Mesothelial cell of epicardium (in vitro differentiated cells): ENCODE data around the gene GGN. TPM values are rescaled to one million over a fixed set of nuclear protein-coding genes. Genes with fewer than 3 reads are reported as not detected.

Experiments used
- DNase-seq, 2 experiments: peaks; one replicate each; pipeline ENCODE4 v3.0.0; 2021; ENCODE audit warnings: low spot score in 2 of 2; ENCODE audit not compliant: unreplicated experiment in 2 of 2
- H3K27ac Mint-ChIP-seq: 2 replicates; pipeline ENCODE4 v1.8.0; 2021; ENCODE audit warnings: mixed read lengths
- H3K27me3 Mint-ChIP-seq: 2 replicates; pipeline ENCODE4 v1.8.0; 2021; ENCODE audit warnings: low read depth, mixed read lengths
- H3K36me3 Mint-ChIP-seq: 2 replicates; pipeline ENCODE4 v1.8.0; 2021; ENCODE audit warnings: mixed read lengths
- H3K4me1 Mint-ChIP-seq: 2 replicates; pipeline ENCODE4 v1.8.0; 2021; ENCODE audit warnings: mixed read lengths
- H3K4me3 Mint-ChIP-seq: 2 replicates; pipeline ENCODE4 v1.8.0; 2021; ENCODE audit warnings: mild to moderate bottlenecking, moderate library complexity, mixed read lengths
- H3K9me3 Mint-ChIP-seq: 2 replicates; pipeline ENCODE4 v1.8.0; 2021; ENCODE audit warnings: mixed read lengths
- total RNA-seq: library from RNA; stranded (reverse); gene quantifications from 3 replicates; pipeline ENCODE4 v1.2.1, GENCODE V29; 2021
- TF ChIP-seq, protein P1 (sequence below): fragments of 200-600 bp; sonication (generic); IDR thresholded peaks from one replicate; pipeline ENCODE4 v1.5.0; 2021; ENCODE audit warnings: antibody characterized with exemption; ENCODE audit not compliant: unreplicated experiment

The GGN gene
- total RNA-seq, 1 donor from 2014 or later = 1.3 TPM

- Mint-ChIP-seq H3K4me3 (no peak overlapping the region), H3K27ac (no peak overlapping the region), H3K36me3 (peaks cover 33% of the 10 kb centered on the region), H3K4me1 (peaks cover 8% of the 10 kb centered on the region), H3K9me3 (no peaks in the 10 kb centered on the region), H3K27me3 (peaks cover 10% of the 10 kb centered on the region)
- TF ChIP-seq, protein P1, sequence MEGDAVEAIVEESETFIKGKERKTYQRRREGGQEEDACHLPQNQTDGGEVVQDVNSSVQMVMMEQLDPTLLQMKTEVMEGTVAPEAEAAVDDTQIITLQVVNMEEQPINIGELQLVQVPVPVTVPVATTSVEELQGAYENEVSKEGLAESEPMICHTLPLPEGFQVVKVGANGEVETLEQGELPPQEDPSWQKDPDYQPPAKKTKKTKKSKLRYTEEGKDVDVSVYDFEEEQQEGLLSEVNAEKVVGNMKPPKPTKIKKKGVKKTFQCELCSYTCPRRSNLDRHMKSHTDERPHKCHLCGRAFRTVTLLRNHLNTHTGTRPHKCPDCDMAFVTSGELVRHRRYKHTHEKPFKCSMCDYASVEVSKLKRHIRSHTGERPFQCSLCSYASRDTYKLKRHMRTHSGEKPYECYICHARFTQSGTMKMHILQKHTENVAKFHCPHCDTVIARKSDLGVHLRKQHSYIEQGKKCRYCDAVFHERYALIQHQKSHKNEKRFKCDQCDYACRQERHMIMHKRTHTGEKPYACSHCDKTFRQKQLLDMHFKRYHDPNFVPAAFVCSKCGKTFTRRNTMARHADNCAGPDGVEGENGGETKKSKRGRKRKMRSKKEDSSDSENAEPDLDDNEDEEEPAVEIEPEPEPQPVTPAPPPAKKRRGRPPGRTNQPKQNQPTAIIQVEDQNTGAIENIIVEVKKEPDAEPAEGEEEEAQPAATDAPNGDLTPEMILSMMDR = no peak
- no peak for DNase-seq
Measured at GRCh38 chr19:38383743-38384142, 4.1 kb downstream of the GGN start.

DNA sequence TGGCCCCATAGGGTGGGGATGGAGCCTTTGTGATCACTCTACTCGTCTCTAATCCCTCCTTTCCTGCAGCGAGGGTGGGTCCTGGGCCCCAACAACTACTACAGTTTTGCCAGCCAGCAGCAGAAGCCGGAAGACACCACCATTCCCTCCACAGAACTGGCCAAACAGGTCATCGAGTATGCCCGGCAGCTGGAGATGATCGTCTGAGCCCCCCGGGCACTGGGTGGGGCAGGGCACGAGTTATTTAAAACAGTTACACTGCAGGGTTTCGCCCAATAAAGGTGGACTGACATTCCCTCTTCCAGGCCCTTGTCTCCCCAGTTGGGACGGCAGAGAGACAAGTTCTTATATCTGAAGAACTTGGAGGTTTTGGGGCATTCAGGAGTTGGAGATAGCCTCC, 4.7 kb downstream of the GGN start:
- H3K27me3 Mint-ChIP-seq = peaks cover 10% of the 10 kb centered on the region
- TF ChIP-seq, protein P1 = no peak
- H3K27ac Mint-ChIP-seq = no peak overlapping the region
- H3K4me1 Mint-ChIP-seq = peaks cover 7% of the 10 kb centered on the region
- DNase-seq = no peak
- no peak overlapping the region for H3K4me3 Mint-ChIP-seq
- peaks cover 33% of the 10 kb centered on the region for H3K36me3 Mint-ChIP-seq
- H3K9me3 Mint-ChIP-seq = no peaks in the 10 kb centered on the region

DNA sequence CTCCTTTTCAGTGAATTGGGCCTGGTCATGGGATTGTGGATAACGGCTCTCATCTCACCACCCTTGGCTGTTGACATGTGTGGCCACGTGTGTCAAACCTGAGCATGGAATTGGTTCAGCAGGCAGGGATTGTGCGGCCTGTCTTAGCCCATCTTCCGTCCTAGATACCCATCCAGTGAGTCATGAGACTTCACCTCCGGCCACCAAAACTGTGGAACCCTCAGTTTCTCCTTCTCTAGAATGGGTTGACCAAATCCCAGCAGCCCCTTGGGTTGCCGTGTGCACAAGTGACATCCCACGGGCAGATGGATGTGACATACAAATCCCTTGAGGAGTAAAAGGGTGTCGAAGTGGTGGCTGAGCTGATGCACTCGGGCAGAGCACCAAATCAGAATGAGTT, 6.7 kb downstream of the GGN start:
- H3K36me3 Mint-ChIP-seq = peaks cover 30% of the 10 kb centered on the region
- H3K27me3 Mint-ChIP-seq = peaks cover 1% of the 10 kb centered on the region
- peaks cover 6% of the 10 kb centered on the region for H3K4me1 Mint-ChIP-seq
- no peaks in the 10 kb centered on the region for H3K9me3 Mint-ChIP-seq
- H3K27ac Mint-ChIP-seq = no peak overlapping the region
- H3K4me3 Mint-ChIP-seq = no peak overlapping the region
- TF ChIP-seq, protein P1 = no peak
- DNase-seq = no peak

- Mint-ChIP-seq H3K9me3 (no peaks in the 10 kb centered on the region), H3K4me1 (peaks cover 21% of the 10 kb centered on the region), H3K27ac (no peak overlapping the region), H3K36me3 (peaks cover 28% of the 10 kb centered on the region), H3K4me3 (no peak overlapping the region), H3K27me3 (no peaks in the 10 kb centered on the region)
- TF ChIP-seq, protein P1 = no peak
- DNase-seq = no peak
Measured at GRCh38 chr19:38378866-38379265, 9.0 kb downstream of the GGN start.

DNA sequence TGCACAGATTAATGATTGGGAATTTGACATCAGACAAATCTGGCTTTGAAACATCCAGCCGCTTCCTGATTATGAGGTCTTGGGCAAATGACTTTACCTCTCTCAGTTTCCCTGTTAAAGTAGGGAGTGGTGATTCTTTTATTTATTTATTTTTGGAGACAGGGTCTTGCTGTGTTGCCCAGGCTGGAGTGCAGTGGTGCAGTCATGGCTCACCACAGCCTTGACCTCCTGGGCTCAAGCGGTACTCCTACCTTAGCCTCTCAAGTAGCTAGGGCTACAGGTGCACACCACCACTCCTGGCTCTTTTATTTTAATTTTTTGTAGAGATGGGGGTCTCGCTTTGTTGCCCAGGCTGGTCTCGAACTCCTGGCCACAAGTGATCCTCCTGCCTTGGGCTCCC, 10.8 kb downstream of the GGN start:
- TF ChIP-seq, protein P1 = no peak
- no peak overlapping the region for H3K27ac Mint-ChIP-seq
- H3K9me3 Mint-ChIP-seq = no peaks in the 10 kb centered on the region
- no peak for DNase-seq
- H3K4me1 Mint-ChIP-seq = peaks cover 21% of the 10 kb centered on the region
- peaks cover 17% of the 10 kb centered on the region for H3K36me3 Mint-ChIP-seq
- H3K4me3 Mint-ChIP-seq = no peak overlapping the region
- peaks cover 2% of the 10 kb centered on the region for H3K27me3 Mint-ChIP-seq

GRCh38 chr19:38376576-38376975, 11.3 kb downstream of the GGN start:
- H3K36me3 Mint-ChIP-seq = peaks cover 13% of the 10 kb centered on the region
- no peak for DNase-seq
- H3K4me3 Mint-ChIP-seq = peak overlapping the region; percentile 97
- H3K27me3 Mint-ChIP-seq = peaks cover 6% of the 10 kb centered on the region
- no peaks in the 10 kb centered on the region for H3K9me3 Mint-ChIP-seq
- TF ChIP-seq, protein P1 = no peak
- H3K4me1 Mint-ChIP-seq = peaks cover 21% of the 10 kb centered on the region
- H3K27ac Mint-ChIP-seq = peak overlapping the region; percentile 98
